Right atrium auricular region (tissue), 2 donors: ENCODE results near the gene CFTR. TPM values are rescaled to one million over a fixed set of nuclear protein-coding genes. Genes with fewer than 3 reads are reported as not detected.
A peak's percentile ranks its signal among the peaks of the same experiment; 100 is the strongest.
"Not testable (repeated sequence)": the region's sequence is repeated elsewhere in the genome, so short reads cannot be mapped to it uniquely, and the experiment has no call there.

Source experiments
- DNase-seq: peaks from one replicate; pipeline ENCODE4 v3.0.0-alpha.2; 2019; ENCODE audit warnings: low spot score
- H3K27ac ChIP-seq, 2 donors: fragments of 200-600 bp; sonication (generic); 1 replicate in 1 of 2; 2 replicates in 1 of 2; pipeline ENCODE4 v1.5.1; 2016 to 2019
- H3K27me3 ChIP-seq, 2 donors: fragments of 200-600 bp; sonication (generic); one replicate each; pipeline versions ENCODE4 v1.5.1 to v1.6.0; 2017 to 2019
- H3K36me3 ChIP-seq: fragments of 200-600 bp; sonication (generic); one replicate; pipeline ENCODE4 v1.5.1; 2016
- H3K4me1 ChIP-seq, 2 donors: fragments of 200-600 bp; sonication (generic); one replicate each; pipeline versions ENCODE4 v1.5.1 to v1.6.0; 2017 to 2019
- H3K4me3 ChIP-seq, 2 donors: fragments of 200-600 bp; sonication (generic); 1 replicate in 1 of 2; 2 replicates in 1 of 2; pipeline ENCODE4 v1.5.1; 2017 to 2019; ENCODE audit warnings: mild to moderate bottlenecking in 1 of 2, moderate library complexity in 1 of 2
- H3K9me3 ChIP-seq, 2 donors: fragments of 200-600 bp; sonication (generic); one replicate each; pipeline ENCODE4 v1.5.1; 2019
- CTCF ChIP-seq, 2 donors: fragments of 200-600 bp; sonication (generic); IDR thresholded peaks; one replicate each; pipeline ENCODE4 v1.5.1; 2019; ENCODE audit warnings: antibody characterized with exemption in 2 of 2
- total RNA-seq, 2 donors: library from RNA; depleted of rRNA; stranded (reverse); fragments of >200 nt; gene quantifications; one replicate each; pipeline ENCODE4 v1.1.0, GENCODE V29; 2016

CFTR gene
- total RNA-seq, 2 donors from 2014 or later = 0.67 to 1.3 TPM

GRCh38 chr7:117707080-117707479 is 227.3 kb downstream of the CFTR start:
- no peak overlapping the region for H3K4me3 ChIP-seq
- no peaks in the 10 kb centered on the region for H3K36me3 ChIP-seq
- no peaks in the 10 kb centered on the region for H3K27me3 ChIP-seq
- no peak for DNase-seq
- no peaks in the 10 kb centered on the region for H3K9me3 ChIP-seq
- no peak for TF ChIP-seq CTCF (IDR thresholded peaks at IDR 0.05)
- H3K27ac ChIP-seq = no peak overlapping the region
- H3K4me1 ChIP-seq = no peaks in the 10 kb centered on the region

- not testable (repeated sequence) for H3K27ac ChIP-seq, H3K4me3 ChIP-seq, H3K4me1 ChIP-seq, H3K27me3 ChIP-seq, DNase-seq, H3K36me3 ChIP-seq, H3K9me3 ChIP-seq
Measured at GRCh38 chr7:117708173-117708572, 228.3 kb downstream of the CFTR start.

- H3K27ac ChIP-seq = no peak overlapping the region
- no peak for DNase-seq
- H3K9me3 ChIP-seq = no peaks in the 10 kb centered on the region
Measured at GRCh38 chr7:117711556-117711955, 231.7 kb downstream of the CFTR start.

GRCh38 chr7:117715784-117716445 is 236.1 kb downstream of the CFTR start:
- Histone ChIP-seq H3K27ac (no peak overlapping the region), H3K36me3 (peaks cover 9% of the 10 kb centered on the region)
- no peak for DNase-seq

More at GRCh38 chr7:117711556-117711955, 231.7 kb downstream of the CFTR start:
- Histone ChIP-seq H3K4me3 (no peak overlapping the region), H3K4me1 (no peaks in the 10 kb centered on the region), H3K36me3 (no peaks in the 10 kb centered on the region), H3K27me3 (no peaks in the 10 kb centered on the region)
- no peak for TF ChIP-seq CTCF (IDR thresholded peaks at IDR 0.05)

GRCh38 chr7:117716707-117717299 is 237.0 kb downstream of the CFTR start:
- H3K9me3 ChIP-seq = no peaks in the 10 kb centered on the region
- no peak for TF ChIP-seq CTCF (IDR thresholded peaks at IDR 0.05)
- H3K27ac ChIP-seq = no peak overlapping the region
- no peaks in the 10 kb centered on the region for H3K27me3 ChIP-seq
- H3K4me1 ChIP-seq = no peaks in the 10 kb centered on the region
- DNase-seq = no peak
- H3K4me3 ChIP-seq = no peak overlapping the region
- peaks cover 9% of the 10 kb centered on the region for H3K36me3 ChIP-seq

More at GRCh38 chr7:117715784-117716445, 236.1 kb downstream of the CFTR start:
- no peaks in the 10 kb centered on the region for H3K27me3 ChIP-seq
- no peaks in the 10 kb centered on the region for H3K9me3 ChIP-seq
- TF ChIP-seq CTCF (IDR thresholded peaks at IDR 0.05) = peak in 1 of 2 donors; percentile 61
- H3K4me3 ChIP-seq = no peak overlapping the region
- H3K4me1 ChIP-seq = no peaks in the 10 kb centered on the region

GRCh38 chr7:117717357-117717756 is 237.5 kb downstream of the CFTR start:
- no peak for DNase-seq
- peaks cover 9% of the 10 kb centered on the region for H3K36me3 ChIP-seq
- H3K27me3 ChIP-seq = no peaks in the 10 kb centered on the region
- H3K4me1 ChIP-seq = no peaks in the 10 kb centered on the region
- H3K27ac ChIP-seq = no peak overlapping the region
- no peak overlapping the region for H3K4me3 ChIP-seq
- TF ChIP-seq CTCF (IDR thresholded peaks at IDR 0.05) = no peak
- H3K9me3 ChIP-seq = no peaks in the 10 kb centered on the region

Other genes starting within 250 kb of the CFTR start
- gene WNT2, start 157.0 kb upstream of the CFTR start, total RNA-seq = 1 to 10 TPM in 1 of 2 donors, under 1 TPM in 1; 0.19 to 6.5 TPM
- not detected for gene ASZ1, start 52.5 kb upstream of the CFTR start, total RNA-seq